22Rv1 (cell line): ENCODE data around the gene ZNF845.

Experiments
- ZFX ChIP-seq: fragments of 450-650 bp; IDR thresholded peaks from 2 replicates; pipeline ENCODE4 v1.6.1; 2017; ENCODE audit warnings: antibody characterized with exemption, borderline replicate concordance
- TF ChIP-seq, protein P1 (sequence below): fragments of 450-650 bp; IDR thresholded peaks from 2 replicates; pipeline ENCODE4 v1.5.1; 2017; ENCODE audit warnings: mild to moderate bottlenecking

DNA sequence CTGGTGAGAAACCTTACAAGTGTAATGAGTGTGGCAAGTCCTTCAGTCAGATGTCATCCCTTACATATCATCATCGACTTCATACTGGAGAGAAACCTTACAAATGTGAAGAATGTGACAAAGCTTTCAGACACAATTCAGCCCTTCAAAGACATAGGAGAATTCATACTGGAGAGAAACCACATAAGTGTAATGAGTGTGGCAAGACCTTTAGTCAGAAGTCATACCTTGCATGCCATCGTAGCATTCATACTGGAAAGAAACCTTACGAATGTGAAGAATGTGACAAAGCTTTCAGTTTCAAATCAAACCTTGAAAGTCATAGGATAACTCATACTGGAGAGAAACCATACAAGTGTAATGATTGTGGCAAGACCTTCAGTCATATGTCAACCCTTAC, 47.8 kb downstream of the ZNF845 start:
- TF ChIP-seq, protein P1, sequence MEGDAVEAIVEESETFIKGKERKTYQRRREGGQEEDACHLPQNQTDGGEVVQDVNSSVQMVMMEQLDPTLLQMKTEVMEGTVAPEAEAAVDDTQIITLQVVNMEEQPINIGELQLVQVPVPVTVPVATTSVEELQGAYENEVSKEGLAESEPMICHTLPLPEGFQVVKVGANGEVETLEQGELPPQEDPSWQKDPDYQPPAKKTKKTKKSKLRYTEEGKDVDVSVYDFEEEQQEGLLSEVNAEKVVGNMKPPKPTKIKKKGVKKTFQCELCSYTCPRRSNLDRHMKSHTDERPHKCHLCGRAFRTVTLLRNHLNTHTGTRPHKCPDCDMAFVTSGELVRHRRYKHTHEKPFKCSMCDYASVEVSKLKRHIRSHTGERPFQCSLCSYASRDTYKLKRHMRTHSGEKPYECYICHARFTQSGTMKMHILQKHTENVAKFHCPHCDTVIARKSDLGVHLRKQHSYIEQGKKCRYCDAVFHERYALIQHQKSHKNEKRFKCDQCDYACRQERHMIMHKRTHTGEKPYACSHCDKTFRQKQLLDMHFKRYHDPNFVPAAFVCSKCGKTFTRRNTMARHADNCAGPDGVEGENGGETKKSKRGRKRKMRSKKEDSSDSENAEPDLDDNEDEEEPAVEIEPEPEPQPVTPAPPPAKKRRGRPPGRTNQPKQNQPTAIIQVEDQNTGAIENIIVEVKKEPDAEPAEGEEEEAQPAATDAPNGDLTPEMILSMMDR: no peak
- TF ChIP-seq ZFX: no peak
